Hypothalamus (tissue), 51 donors: ENCODE measurements around the gene RETN.

Source experiments
- DNase-seq, 51 donors: peaks; one replicate each; lab custom pipeline; 2025; lab: John Stamatoyannopoulos, UW

RETN gene

GRCh38 chr19:7680606-7681339 lies 11.9 kb downstream of the RETN start, which contains the start of gene TRAPPC5:
Gene TRAPPC5, plus strand, starts transcription at chr19:7680833. Its CDS starts 1,421 bp downstream, at chr19:7682254.
- DNase-seq, result peak; percentile 12 to 93 (median 74)

- peak in 46 of 51 donors; percentile 4 to 72 (median 43) for DNase-seq
Observed at GRCh38 chr19:7681340-7682174, 12.7 kb downstream of the RETN start.

DNA sequence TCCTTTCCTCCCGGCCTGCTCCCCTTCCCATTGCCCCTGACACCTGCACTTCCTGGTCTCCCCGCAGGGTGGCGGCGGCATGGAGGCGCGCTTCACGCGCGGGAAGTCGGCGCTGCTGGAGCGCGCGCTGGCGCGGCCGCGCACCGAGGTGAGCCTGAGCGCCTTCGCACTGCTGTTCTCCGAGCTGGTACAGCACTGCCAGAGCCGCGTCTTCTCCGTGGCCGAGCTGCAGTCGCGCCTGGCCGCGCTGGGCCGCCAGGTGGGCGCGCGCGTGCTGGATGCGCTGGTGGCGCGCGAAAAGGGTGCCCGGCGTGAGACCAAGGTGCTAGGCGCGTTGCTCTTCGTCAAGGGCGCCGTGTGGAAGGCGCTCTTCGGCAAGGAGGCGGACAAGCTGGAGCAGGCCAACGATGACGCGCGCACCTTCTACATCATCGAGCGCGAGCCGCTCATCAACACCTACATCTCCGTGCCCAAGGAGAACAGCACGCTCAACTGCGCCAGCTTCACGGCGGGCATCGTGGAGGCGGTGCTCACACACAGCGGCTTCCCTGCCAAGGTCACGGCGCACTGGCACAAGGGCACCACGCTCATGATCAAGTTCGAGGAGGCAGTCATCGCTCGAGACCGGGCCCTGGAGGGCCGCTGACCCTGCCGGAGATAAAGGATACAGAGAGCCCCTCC lies 13.5 kb downstream of the RETN start:
- peak in 7 of 51 donors; percentile 8 to 58 (median 25) for DNase-seq

DNA sequence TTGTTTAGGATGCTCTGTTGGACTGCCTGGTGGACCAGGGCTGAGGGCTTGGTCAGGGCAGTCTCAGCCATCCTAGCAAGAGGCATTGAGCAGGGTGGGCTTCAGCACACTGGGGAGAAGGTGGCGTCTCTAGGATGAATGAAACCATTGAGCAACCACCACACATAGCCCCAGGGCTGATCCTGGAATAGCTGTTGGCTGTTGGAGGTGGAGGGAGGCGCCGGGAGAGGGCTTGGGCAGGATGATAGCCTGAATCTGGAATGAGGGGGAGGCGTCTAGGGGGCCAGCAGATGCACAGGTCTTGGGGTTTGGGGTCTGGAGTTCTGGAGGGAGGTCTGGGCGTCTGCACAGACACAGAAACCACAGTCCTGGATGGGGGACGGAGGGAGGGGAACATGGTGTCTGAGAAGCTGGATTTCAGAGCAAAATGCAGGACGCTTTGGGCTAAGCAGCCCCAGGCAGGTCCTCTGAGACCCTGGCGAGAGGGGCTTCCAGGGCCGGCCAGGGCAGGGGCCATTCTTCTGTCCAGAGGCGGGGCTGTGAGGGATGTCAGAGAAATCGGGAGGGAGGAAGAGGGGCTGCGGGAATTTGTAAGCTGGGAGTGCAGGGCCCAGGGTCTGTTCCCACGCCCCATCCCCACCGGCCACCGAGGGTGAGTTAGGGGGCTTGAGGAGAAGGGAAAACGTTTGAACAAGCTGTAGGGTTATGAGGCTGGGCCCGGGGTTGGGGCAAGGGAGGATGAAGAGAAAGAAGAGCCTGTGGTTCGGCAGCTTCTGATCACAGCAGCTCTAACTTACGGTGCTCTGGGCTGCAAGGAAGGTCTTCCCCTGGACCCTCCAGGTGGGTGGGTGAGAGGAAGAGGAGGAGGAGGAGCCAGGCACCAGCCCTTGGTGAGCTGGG lies 16.9 kb downstream of the RETN start:
- DNase-seq, result no peak

GRCh38 chr19:7687177-7687576 lies 18.3 kb downstream of the RETN start:
- no peak for DNase-seq

- DNase-seq, result no peak
Observed at GRCh38 chr19:7689165-7689564, 20.3 kb downstream of the RETN start.

DNA sequence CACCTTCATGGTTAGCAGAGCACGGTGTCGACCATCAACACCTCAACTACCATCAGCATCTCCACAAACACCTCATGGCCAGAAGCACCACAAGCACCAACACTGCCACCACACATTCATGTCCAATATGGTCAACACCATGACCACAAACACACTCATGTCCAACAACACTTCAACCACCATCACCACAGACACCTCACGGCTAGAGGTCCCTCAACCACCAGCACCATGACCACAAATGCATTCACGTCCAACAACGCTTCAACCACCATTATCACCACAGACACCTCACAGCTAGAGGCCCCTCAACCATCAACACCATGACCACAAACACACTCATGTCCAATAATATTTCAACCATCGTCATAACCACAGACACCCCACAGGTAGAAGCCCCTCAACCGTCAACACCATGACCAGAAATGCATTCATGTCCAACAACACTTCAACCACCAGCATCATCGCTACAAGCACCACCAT lies 22.0 kb downstream of the RETN start:
- no peak for DNase-seq

DNA sequence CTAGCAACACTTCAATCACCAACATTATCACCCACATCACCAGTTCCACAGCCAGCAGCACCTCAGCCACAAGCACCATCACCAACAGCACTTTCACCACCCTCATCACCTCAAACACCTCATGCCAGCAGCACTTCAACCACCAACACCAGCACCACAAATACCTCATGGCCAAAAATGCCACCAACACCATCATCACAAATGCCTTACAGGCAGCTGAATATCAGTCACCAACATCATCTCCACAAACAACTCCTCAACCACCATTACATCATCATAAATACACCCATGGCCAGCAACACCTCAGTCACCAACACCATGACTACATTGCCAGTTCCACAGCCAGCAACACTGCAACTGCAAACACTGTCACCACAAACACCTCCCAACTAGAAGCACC lies 22.6 kb downstream of the RETN start:
- DNase-seq, result no peak

GRCh38 chr19:7692417-7693088 lies 23.7 kb downstream of the RETN start:
- no peak for DNase-seq

DNA sequence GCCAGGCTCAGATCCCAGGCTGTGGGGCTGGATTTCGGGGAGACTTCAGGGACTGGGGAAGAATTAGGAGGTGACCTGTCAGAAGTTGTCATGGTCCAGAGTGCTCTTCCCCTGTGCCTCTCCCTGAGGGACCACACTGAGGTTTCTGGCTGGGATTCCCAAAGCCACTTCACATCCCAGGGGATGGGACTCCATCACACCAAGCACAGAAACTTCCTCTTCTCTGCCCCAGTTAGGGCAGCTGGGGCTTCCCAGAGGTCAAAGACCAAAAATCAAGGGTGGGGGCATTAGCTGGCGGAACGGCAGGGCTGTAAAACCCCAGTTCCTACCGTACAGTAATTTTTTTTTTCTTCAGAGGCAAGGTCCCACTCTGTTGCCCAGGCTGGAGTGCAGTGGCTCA lies 25.6 kb downstream of the RETN start:
- no peak for DNase-seq

DNA sequence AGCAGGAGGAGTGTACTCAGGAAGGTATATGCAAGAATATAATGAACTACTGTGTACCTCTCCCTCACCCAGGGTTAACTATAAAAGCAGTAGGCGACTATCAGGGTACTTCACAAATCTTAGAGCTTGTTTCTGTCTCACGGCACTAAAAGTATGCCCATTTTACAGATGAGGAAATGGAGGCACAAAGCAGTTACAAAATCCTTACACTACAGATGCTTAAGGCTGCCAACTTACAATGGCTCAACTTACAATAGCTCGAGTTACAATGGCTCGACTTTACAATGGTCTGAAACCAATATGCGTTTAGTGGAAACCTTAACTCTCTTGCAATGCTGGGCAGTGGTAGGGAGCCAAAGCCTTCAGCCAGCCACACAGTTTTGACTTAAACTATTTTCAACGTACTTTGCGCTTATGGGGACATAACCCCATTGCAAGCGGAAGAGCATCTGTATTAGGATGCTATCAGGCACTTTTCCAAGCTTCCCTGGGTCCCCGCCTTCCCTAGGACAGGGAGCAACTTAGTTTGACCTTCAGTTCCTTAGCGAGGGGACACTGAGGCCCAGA lies 29.0 kb downstream of the RETN start:
- DNase-seq, result no peak

- no peak for DNase-seq
Observed at GRCh38 chr19:7698583-7698982, 29.7 kb downstream of the RETN start.

DNA sequence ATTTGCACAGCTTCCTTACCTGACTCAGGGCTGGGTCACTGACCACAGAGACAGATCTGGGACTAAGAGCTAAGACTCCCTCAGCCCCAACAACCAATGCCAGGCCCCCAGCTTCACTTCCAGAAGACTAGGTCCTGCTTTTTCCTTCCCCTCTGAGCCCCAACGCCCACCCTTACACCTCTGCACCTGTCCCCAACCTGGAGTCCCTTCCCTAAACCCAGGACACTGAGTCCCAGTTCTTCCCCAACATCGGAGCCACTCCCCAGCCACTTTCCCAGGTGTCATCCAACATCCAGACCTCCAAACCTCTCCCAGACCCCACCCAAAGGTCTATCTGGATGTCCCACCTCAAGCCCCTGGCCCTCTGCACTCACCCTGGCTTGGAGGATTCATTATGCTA lies 30.2 kb downstream of the RETN start:
- no peak for DNase-seq

DNA sequence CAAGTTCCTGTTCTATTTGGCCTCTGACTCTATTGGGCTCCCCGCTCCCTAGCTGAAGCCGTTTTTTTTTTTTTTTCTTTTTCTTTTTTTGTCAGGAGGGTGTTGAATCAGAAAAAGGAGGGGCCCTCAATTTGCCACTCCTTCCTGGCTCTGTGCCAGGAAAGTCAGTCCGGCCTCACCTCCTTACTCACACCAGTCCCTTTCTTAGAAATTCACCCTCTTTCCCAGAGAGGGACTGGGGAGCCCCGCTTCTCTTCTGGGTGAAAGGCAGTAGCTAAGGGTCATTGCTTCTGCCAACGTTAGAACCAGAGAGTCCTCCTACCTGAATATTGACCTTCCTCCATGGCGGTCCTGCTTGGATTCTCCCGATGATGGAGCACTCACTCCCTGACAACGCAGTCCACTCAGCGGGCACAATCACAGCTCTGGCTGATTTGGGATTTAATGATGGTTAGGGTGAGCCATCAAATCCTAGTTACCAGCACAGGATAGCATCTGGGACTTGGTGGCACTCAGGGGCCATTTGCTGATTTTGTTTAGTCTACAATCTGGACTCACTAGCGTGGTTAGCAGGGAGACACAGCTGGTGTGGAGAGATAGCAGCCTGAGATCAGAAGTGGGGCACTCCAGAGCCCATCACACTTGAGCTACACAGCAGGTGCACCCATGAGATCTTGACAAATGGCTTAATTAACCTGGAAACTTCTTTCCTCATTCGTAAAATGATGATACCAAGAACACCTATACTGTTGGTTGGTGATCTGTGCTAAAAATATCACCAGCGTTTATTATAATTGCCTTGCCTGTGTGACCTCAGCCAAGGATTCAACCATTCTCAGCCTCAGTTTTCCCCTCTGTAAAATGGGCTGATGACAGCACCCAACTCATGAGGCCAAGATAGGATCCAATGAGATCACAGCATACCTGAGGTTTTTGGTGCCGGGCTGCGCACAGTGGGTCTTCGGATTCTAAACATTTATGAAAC lies 30.9 kb downstream of the RETN start:
- no peak for DNase-seq

DNA sequence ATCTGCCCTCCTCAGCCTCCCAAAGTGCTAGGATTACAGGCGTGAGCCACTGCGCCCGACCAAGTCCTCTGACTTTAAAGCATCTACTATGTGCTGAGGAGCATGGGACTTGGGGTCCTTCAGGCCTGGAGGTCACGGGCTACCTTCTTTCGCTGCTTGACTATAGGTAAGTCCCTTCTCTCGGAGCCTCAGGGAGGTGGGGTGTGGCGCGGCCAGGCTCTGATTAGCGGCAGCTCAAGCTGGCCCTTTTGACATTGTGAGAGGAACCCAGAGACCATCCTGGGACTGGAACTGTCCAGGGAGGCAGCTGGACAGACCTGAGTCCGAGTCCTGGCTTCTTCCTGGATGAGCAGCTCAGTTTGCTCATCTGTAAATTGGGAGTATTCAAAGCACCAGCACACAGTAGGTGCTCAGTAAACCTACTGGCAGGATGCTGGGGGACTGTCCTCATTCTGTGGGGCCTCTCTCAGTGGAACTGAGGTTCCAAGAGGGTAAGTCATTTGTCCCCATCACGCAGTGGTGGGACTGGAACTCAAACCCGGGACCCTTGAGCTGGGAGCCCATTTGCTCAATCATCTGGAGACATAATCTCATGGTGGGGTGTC lies 32.3 kb downstream of the RETN start:
- DNase-seq, result no peak

DNA sequence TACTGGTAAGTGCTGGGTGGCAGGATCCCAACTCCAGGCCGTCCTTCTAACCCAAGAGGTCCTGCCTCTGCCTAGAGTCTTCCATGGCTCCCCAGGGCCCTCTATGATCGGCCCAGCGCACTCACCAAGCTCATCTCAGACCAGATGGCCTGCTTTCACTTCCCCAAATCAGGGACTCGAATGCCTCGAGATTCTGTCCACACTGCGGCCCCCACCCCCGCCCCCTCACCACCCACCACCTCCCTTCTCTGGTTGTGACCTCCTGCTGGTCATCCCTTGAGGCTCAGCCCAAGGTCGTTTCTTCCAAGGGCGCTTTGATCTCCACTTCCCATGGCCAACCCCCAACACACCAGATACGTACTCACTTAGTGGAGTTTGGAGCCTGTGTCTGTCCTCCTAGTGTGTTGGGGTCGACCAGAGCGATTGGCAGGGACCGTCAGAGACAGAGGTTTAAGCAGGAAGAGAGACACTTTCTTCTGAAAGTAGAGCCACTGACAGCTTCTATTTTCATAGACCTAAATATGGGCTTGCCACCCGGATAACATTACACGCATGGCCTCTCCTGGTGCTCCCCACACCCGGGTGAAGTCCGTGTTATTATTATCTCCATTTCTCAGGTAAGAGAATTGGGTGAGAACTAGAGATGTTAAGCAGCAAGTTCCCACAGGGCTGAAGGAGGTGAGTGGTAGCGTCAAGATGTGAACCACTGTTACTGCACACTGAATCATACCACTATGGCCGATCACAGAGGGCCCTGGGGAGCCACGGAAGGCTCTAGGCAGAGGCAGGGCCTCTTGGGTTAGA lies 33.0 kb downstream of the RETN start, which contains the start of gene FCER2:
Gene FCER2 (minus strand): TSS at position 478 of the 804 bp plus-strand sequence. CDS start 2,371 bp downstream, outside the sequence.
- no peak for DNase-seq

GRCh38 chr19:7703332-7703731 lies 34.5 kb downstream of the RETN start:
- no peak for DNase-seq
